GM12878 (cell line): Measurements from ENCODE around the gene CMC4. TPM values are rescaled to one million over a fixed set of nuclear protein-coding genes. Genes with fewer than 3 reads are reported as not detected.

Experiments used
- CEBPZ ChIP-seq: fragments of 150-350 bp; IDR thresholded peaks from 2 replicates; pipeline ENCODE4 v1.6.1; 2016; ENCODE audit warnings: low read depth, low read length
- CHD1 ChIP-seq: IDR thresholded peaks from 2 replicates; pipeline ENCODE4 v1.6.1; 2012; ENCODE audit warnings: low read depth, low read length, improper control_type of control experiment
- HDAC2 ChIP-seq: fragments of 200-600 bp; sonication (generic); IDR thresholded peaks from 2 replicates; pipeline ENCODE4 v1.6.1; 2017
- MTA2 ChIP-seq: fragments of 450-650 bp; IDR thresholded peaks from 2 replicates; pipeline ENCODE4 v1.6.1; 2016; ENCODE audit warnings: low read depth, mild to moderate bottlenecking, moderate library complexity
- POLR2AphosphoS5 ChIP-seq: IDR thresholded peaks from 2 replicates; pipeline ENCODE4 v1.6.1; 2011; ENCODE audit warnings: mild to moderate bottlenecking, low read length, inconsistent platforms
- POU2F2 ChIP-seq: IDR thresholded peaks from 3 replicates; pipeline ENCODE4 v1.6.1; 2011; ENCODE audit warnings: low read depth, mild to moderate bottlenecking, low read length, borderline replicate concordance
- RCOR1 ChIP-seq: conservative IDR thresholded peaks from 2 replicates; pipeline ENCODE4 v1.6.1; 2012; ENCODE audit warnings: low read depth, low read length, improper control_type of control experiment
- REST ChIP-seq: IDR thresholded peaks from 2 replicates; pipeline ENCODE4 v1.6.1; 2012; ENCODE audit warnings: mild to moderate bottlenecking, low read depth, low read length
- SPI1 ChIP-seq: IDR thresholded peaks from 2 replicates; pipeline ENCODE4 v1.6.1; 2011; ENCODE audit warnings: low read depth, mild to moderate bottlenecking, low read length, moderate library complexity, borderline replicate concordance; ENCODE audit not compliant: insufficient read depth
- SUZ12 ChIP-seq: fragments of 200-600 bp; sonication (generic); IDR thresholded peaks from one replicate; pipeline ENCODE4 v1.6.1; 2018; ENCODE audit warnings: antibody characterized with exemption, mild to moderate bottlenecking; ENCODE audit not compliant: unreplicated experiment
- TBL1XR1 ChIP-seq: IDR thresholded peaks from 2 replicates; pipeline ENCODE4 v1.6.1; 2012; ENCODE audit warnings: low read depth, low read length, improper control_type of control experiment
- YY1 ChIP-seq: IDR thresholded peaks from 2 replicates; pipeline ENCODE4 v1.6.1; 2011; ENCODE audit warnings: low read depth, mild to moderate bottlenecking, low read length
- ZZZ3 ChIP-seq: IDR thresholded peaks from 2 replicates; pipeline ENCODE4 v1.6.1; 2011; ENCODE audit warnings: low read depth; ENCODE audit not compliant: control insufficient read depth, insufficient read length
- polyA plus RNA-seq, 11 experiments: library from polyadenylated mRNA; depleted of rRNA in 4 of 11; unstranded in 6 of 11; stranded (reverse) in 5 of 11; fragments of >200 nt; fragmentation: Nextera tagmentation in 4 of 11; fragmentation: Illumina TruSeq in 1 of 11; extraction: Ambion mirVana in 4 of 11; extraction: Trizol in 1 of 11; gene quantifications; 1 replicate in 1 of 11; 2 replicates in 10 of 11; pipeline versions ENCODE4 v1.2.1 to v1.2.3, GENCODE V29; 2011 to 2016; ENCODE audit warnings: inconsistent platforms in 2 of 11, missing spikeins in 2 of 11, low read depth in 1 of 11
- total RNA-seq, 4 experiments: library from RNA; depleted of rRNA in 3 of 4; stranded (reverse); fragments of >200 nt in 3 of 4; fragmentation: Illumina TruSeq in 1 of 4; extraction: Trizol in 1 of 4; gene quantifications; 2 replicates each; pipeline versions ENCODE4 v1.2.1 to v1.2.3, GENCODE V29; 2013 to 2021
- TF ChIP-seq, protein P1 (sequence below): IDR thresholded peaks from 2 replicates; pipeline ENCODE4 v1.6.1; 2012; ENCODE audit warnings: low read depth, low read length, improper control_type of control experiment
- TF ChIP-seq, protein P2 (sequence below): IDR thresholded peaks from 2 replicates; pipeline ENCODE4 v1.6.1; 2012; ENCODE audit warnings: low read length, inconsistent platforms
- TF ChIP-seq, protein P3 (sequence below): fragments of 450-650 bp; IDR thresholded peaks from 2 replicates; pipeline ENCODE4 v1.6.1; 2017; ENCODE audit warnings: mild to moderate bottlenecking, moderate library complexity

CMC4 gene
- total and polyA plus RNA-seq, 10 of the 15 experiments (the other 5 are each of a cell fraction or from before 2014, with no cell fraction given) = 5.8 to 36.4 (median 21.0) TPM

- no peak for TF ChIP-seq SUZ12
- no peak for TF ChIP-seq SPI1
- TF ChIP-seq, protein P1, sequence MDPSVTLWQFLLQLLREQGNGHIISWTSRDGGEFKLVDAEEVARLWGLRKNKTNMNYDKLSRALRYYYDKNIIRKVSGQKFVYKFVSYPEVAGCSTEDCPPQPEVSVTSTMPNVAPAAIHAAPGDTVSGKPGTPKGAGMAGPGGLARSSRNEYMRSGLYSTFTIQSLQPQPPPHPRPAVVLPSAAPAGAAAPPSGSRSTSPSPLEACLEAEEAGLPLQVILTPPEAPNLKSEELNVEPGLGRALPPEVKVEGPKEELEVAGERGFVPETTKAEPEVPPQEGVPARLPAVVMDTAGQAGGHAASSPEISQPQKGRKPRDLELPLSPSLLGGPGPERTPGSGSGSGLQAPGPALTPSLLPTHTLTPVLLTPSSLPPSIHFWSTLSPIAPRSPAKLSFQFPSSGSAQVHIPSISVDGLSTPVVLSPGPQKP = no peak; the same call in 1 of the 2 replicates
- TF ChIP-seq ZZZ3 = no peak
- TF ChIP-seq, protein P2, sequence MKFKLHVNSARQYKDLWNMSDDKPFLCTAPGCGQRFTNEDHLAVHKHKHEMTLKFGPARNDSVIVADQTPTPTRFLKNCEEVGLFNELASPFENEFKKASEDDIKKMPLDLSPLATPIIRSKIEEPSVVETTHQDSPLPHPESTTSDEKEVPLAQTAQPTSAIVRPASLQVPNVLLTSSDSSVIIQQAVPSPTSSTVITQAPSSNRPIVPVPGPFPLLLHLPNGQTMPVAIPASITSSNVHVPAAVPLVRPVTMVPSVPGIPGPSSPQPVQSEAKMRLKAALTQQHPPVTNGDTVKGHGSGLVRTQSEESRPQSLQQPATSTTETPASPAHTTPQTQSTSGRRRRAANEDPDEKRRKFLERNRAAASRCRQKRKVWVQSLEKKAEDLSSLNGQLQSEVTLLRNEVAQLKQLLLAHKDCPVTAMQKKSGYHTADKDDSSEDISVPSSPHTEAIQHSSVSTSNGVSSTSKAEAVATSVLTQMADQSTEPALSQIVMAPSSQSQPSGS = no peak
- TF ChIP-seq RCOR1 = no peak
- peak; percentile 82 for TF ChIP-seq POLR2AphosphoS5
- peak; percentile 89 for TF ChIP-seq YY1
- TF ChIP-seq CHD1 = no peak
- TF ChIP-seq, protein P3, sequence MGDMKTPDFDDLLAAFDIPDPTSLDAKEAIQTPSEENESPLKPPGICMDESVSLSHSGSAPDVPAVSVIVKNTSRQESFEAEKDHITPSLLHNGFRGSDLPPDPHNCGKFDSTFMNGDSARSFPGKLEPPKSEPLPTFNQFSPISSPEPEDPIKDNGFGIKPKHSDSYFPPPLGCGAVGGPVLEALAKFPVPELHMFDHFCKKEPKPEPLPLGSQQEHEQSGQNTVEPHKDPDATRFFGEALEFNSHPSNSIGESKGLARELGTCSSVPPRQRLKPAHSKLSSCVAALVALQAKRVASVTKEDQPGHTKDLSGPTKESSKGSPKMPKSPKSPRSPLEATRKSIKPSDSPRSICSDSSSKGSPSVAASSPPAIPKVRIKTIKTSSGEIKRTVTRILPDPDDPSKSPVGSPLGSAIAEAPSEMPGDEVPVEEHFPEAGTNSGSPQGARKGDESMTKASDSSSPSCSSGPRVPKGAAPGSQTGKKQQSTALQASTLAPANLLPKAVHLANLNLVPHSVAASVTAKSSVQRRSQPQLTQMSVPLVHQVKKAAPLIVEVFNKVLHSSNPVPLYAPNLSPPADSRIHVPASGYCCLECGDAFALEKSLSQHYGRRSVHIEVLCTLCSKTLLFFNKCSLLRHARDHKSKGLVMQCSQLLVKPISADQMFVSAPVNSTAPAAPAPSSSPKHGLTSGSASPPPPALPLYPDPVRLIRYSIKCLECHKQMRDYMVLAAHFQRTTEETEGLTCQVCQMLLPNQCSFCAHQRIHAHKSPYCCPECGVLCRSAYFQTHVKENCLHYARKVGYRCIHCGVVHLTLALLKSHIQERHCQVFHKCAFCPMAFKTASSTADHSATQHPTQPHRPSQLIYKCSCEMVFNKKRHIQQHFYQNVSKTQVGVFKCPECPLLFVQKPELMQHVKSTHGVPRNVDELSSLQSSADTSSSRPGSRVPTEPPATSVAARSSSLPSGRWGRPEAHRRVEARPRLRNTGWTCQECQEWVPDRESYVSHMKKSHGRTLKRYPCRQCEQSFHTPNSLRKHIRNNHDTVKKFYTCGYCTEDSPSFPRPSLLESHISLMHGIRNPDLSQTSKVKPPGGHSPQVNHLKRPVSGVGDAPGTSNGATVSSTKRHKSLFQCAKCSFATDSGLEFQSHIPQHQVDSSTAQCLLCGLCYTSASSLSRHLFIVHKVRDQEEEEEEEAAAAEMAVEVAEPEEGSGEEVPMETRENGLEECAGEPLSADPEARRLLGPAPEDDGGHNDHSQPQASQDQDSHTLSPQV = no peak
- no peak for TF ChIP-seq HDAC2
- peak; percentile 61; the same call in 1 of the 3 replicates for TF ChIP-seq POU2F2
- no peak for TF ChIP-seq REST
- no peak for TF ChIP-seq TBL1XR1
- no peak for TF ChIP-seq MTA2
- TF ChIP-seq CEBPZ = no peak
These were observed 44.0 kb downstream of the CMC4 start, which contains the start of gene FUNDC2 (continued) for GRCh38 chrX:155026727-155027508.
